NCI-H526 (cell line): ENCODE measurements around the gene LDLRAD3.
A peak's percentile ranks its signal among the peaks of the same experiment; 100 is the strongest.

Experiments used
- DNase-seq, 2 experiments: peaks; one replicate each; lab custom pipeline; 2025; lab: John Stamatoyannopoulos, UW

Gene LDLRAD3

DNA sequence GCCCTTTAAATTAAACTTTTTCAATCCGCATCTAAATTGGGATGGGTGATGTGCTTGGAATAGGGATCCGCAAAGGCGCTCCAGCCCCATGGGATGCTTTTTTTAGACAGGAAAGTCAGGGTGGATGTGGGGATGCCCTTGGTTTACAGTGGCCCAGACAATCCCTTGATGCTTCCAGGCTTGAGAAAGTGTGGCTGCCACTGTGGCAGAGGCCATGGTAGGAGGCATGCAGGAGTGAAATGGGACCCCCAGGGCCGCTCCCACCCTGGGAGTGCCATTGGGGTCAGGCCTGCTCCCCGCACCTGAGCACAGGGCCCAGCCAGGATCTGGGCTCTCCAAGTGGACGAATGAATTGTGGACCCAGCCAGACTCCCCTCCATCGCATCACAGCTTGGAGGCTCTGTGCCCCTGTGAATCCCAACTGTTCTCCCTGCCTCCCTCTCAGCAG is 269.6 kb downstream of the LDLRAD3 start:
- DNase-seq = no peak

DNA sequence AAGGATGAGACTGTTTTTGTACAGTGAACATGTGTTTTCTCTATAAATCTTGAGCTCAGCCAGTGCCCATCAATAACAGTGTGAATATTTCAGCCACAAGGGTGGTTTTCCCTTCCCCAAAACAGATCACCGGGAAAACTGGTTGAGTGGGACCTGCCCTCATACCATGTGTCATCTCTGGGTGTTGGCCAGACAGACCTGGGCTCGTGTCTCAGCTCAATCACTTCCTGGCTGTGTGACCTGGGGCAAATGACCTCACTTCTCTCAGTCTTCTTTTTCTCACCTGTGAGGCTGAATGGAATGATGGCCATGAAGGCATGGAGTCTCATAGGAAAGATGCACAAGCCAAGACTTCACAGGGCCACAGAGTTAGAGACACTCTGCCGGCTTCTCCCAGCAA is 270.6 kb downstream of the LDLRAD3 start:
- no peak for DNase-seq

DNA sequence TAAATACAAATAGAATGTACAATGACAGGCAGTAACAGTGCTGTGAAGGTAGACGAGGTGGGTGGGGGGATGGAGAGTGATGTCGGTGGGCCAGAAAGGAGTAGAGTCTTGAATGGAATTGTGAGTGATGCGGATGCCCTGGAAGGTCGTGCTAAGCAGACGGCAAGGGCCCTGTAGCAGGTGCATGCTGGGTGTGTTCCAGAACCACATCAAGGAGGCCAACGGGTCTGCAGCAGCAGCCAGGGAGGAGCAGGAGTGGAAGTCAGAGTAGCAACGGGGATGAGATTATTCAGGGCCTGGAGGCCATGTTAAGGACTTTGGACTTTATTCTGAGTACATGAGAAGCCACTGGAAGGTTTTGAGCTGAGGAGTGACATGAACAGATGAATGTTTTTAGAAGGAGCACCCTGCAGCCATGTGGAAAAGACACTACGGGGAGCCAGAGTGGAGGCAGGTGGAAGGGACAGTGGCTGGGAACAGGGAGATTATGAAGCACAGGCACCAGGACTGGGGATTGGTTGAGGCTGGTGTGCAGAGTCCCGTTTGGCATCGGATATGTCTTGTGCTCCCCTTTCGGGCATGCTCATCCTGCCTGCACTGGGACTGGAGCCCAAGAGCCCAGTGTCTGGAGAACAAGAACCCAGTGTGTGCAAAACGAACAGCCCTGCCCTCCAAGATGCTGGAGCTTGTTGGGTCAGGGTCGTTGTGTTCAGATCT is 271.3 kb downstream of the LDLRAD3 start:
- no peak for DNase-seq

DNA sequence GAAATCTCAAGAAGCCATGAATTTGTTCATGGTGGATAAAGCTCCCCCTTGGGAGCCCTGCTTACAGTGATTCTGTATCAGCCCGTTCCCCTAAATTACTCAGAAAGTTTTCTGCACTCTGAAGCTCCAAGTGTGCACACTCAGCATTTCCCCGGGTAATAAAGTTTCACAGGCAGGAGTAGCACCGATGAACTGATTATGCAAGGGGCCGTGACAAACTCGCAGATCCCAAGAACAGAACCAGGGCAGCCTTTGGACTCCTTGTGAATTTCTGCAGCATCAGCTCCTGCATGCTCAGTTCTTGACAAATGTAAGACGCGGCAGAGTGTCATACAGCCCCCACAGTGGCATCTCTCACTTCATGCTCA is 271.8 kb downstream of the LDLRAD3 start:
- DNase-seq = no peak

DNA sequence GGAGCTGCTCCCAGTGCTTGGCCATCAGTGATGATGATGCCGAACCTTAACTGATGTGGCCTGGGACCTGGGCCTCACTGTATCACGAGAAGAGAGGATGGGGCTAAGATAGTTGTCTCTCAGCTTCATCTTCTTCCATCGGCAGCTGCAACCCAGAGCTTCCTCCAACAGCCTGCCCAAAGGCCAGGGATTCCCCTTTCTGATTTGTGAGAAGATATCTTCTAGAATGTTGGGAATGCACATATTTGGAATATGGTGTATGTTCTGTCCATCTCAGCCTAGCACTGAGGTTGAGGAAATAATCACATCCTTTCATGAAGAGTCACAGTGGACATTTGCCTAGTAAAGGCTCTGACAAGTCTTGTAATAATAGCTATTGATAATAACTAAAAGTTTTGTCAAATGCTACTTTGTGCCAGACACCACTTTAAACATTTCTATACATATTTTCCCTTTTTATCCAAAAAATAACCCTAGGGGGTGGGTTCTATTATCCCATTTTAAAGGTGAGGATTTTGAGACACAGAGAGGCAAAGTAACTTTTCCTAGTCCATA is 272.3 kb downstream of the LDLRAD3 start:
- DNase-seq = no peak

DNA sequence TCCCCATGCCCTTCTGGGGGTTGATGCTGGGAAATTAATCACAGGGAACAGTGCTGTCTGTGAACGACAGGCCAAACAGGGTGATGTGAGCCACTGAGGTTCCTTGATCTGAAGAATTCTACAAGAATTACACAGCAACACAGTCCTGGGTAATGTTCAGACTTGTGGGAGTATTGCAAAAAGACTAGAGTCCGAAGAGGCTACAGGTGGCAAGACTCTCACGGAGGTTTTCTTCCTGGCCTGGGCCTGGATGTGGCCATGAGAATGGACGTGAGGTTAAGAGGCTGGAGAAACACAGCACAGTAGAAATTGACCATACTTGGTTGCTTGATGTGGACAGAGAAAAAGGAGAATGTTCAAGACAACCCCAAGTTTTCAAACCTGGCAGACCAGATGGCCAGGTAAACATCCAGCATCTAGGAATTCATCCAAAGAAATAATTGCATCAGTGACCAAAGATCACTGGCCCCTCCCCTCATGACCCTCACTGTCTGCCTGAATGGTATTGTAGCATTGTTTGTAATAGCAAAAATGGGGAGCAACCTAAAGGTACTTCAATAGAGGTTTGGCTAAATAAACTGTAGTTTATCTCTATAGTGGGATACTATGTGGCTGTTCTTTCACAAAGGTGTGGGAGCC is 274.5 kb downstream of the LDLRAD3 start:
- no peak for DNase-seq

DNA sequence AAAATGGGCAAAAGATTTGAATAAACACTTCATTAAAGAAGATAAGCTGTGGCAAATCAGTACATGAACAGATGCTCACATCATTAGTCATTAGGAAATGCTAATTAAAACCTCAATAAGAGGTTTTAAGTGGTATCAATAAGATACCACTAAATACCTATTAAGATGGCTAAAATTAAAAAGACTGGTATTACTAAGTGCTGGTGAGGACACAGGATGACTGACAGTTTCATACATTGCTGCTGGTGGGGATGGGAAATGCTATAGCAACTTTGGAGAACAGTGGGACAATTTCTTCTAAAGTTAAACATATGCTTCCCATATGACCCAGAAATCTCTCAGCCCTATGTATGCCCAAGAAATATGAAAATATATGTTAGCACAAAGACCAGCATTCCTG is 276.1 kb downstream of the LDLRAD3 start:
- DNase-seq = no peak

DNA sequence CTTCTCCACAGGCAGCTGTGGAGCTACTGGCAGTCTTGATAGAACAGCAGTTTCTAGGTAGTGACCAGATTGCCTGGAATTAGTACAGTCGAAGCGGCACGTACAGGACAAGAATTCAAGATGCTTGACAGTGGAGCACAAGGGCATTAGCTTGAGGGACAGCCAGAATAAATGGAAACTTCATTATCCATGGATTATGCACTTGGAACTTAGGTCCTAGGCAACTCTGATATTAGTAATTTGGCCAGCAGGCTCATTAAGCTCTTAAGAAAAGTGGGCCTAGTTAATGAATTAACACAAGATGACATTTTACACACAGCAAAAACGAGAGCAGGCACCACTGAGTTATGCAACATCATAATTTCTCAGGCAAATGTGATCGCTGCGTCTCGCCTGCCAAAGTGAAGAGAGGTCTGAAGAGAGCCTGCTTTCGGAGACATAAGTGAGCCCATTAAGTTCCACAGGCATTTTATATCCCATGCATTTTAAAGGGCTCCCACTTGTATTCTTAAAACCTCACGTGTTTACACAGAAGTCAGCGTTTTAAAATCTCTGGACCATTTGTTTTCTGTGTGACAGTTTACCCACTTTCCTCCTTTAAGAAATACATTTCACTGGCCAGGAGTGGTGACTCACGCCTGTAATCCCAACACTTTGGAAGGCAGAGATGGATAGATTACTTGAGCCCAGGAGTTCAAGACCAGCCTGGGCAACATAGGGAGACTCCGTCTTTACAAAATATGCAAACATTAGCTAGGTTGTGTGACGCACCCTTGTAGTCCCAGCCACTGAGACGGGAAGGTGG is 279.2 kb downstream of the LDLRAD3 start:
- no peak for DNase-seq

DNA sequence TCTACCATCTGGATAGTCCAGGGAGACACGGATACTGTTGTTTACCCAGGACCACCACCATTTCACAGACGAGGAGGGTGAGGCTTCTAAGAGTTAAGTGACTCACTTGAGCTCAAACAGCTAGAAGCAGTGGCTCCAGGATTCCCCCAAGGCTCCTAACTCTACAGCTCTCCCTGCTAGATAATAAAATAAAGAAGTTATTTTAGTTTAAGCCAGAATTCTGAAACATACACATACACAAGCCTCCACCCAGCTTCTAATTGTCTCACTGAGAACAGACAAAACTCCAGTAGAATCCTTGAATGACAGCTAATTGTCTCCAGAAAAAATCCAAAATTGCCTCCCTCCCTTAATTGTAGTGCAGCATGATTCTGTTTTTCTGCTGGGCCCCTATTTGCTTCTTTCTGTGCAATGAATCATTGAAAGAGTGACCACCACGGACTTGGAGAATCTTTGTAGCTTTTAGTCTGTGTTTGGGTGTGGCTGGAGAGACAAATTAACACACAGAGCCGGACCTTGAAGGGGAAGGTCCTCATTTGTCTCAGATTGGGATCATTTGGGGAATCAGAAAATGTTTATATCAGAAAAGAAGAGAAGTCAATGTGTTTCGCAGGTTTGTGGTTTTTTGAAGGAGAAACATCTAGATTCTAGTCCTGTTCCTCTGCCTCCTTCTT is 280.5 kb downstream of the LDLRAD3 start:
- DNase-seq = no peak

DNA sequence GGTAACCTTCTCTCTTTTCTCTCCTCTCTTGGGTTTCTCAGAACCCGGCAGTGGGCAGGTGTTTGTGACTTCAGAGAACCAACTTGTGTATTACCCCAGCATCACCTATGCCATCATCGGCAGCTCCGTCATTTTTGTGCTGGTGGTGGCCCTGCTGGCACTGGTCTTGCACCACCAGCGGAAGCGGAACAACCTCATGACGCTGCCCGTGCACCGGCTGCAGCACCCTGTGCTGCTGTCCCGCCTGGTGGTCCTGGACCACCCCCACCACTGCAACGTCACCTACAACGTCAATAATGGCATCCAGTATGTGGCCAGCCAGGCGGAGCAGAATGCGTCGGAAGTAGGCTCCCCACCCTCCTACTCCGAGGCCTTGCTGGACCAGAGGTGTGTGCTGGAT is 283.2 kb downstream of the LDLRAD3 start:
- DNase-seq = no peak

DNA sequence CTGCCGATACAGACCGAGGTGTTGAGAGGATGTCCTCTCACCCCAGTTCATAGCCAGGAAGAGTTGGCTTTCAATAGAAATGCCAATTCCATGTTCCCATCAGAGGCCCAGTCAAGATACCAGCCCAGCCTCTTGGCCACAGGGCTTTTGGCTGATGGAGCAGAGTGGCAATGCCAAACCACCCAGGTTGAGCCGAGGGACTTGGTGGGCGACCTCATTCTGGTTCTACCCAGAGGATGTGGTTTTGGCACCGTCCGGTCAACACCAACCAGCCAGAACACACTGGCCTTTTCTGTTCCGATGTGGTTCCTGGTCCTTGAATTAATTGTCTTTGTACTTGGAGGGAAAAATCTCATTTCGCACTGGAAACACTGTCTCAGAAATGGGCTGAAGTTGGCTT is 284.8 kb downstream of the LDLRAD3 start:
- no peak for DNase-seq

DNA sequence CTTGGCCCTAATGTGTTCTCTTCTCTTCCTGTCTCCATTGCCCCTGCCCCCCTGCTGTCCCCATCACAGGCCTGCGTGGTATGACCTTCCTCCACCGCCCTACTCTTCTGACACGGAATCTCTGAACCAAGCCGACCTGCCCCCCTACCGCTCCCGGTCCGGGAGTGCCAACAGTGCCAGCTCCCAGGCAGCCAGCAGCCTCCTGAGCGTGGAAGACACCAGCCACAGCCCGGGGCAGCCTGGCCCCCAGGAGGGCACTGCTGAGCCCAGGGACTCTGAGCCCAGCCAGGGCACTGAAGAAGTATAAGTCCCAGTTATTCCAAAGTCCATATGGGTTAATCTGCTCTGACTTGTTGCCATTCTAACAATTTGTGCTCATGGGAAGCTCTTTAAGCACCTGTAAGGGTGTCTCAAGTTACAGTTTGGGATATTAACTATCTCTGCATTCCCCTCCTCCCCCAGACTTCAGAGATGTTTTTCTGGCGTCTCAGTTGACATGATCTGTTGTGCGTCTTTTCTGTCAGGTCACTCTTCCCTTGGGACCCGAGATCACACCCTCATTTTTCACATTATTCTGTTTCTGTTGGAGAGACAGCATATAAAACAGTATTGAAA is 285.3 kb downstream of the LDLRAD3 start:
- no peak for DNase-seq

DNA sequence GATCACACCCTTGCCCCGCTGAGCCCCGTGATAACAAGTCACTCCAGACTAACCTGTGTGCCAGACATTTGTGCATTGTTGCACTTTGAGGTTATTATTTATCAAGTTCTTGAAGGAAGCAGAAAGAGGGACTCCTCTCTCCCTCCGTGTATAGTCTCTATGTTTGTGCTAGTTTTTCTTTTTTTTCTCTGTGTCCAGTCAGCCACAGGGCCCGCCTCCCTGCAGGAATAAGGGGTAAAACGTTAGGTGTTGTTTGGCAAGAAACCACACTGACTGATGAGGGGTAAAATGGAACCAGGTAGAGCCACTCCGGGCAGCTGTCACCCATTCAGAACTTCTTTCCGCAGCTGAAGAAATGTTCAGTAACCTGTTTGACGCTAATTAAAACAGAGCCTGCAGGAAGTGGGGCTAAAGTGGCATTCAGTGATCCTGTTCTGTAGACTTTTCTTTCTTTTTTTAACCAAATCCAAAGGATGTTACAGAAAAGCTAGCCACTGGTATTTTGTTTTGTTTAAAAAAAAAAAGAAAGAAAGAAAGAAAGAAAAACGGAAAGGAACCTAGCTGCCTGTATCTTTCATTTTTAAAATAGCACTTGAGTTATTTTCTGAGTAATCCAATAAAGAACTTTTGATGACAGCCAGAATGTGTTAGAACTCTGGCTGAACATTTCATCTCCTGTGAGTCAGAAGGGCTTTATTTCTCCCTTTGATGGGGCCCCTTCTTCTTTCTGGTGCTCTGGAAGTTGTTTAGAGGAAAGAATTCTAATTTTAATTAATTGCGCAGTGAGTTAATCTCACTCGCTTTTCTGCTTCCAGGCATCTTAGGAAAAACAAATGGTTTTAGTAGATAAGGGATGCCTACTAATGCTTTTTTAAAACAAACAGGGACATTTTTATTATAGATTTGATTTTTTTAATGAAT is 287.2 kb downstream of the LDLRAD3 start:
- no peak for DNase-seq

DNA sequence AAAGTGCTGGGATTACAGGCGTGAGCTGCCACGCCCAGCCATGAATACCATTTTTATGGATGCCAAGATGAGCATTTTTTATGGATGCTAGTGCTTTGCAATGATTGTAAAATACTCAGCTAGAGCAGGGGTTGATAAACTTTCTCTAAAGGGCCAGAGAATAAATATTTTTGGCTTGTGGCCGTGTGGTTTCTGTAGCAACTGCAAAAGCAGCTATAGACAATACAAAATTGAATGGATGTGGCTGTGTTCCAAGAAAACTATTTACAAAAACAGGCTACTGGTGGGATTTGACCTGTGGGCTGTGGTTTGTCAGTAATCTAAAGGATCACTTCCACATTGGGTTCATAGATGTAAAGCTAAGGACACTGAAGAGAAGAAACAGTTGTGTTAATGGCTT is 289.3 kb downstream of the LDLRAD3 start:
- DNase-seq = no peak

DNA sequence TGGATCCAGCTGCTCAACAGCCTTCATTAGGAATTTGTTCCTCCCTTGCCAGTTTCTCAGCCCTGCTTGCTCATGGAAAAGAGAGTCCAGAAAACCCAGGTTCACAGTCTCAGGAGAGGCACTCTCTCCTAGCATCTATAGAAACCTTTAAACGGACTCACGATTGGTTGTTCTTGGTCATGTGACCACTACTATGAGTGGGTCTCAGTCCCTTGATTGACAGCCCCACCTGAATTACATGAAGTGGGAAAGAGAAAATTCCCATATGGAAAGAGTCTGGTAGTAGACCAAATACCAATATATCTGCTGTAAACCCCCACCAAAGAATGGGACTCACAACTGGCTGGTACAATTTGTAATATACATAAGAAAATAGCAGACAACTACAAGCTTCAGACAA is 291.0 kb downstream of the LDLRAD3 start:
- DNase-seq = no peak

DNA sequence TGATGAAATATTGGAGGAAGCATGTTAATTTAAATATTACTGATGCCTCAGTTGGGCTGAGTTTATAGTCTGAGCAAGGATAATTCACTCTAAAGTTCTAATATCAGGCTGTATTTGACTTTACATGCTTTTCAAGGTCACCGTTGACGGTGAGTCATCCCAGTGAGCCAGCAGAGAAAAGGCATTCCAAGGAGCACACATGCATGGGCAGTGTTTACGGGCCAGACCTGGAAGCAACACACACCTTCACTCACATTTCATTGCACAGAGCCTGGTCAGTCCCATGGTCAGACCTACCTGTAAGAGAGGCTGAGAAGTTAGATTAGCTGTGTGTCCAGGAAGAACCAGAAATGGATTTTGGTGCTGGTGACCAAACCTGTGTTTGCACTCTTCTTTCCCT is 291.9 kb downstream of the LDLRAD3 start:
- no peak for DNase-seq

DNA sequence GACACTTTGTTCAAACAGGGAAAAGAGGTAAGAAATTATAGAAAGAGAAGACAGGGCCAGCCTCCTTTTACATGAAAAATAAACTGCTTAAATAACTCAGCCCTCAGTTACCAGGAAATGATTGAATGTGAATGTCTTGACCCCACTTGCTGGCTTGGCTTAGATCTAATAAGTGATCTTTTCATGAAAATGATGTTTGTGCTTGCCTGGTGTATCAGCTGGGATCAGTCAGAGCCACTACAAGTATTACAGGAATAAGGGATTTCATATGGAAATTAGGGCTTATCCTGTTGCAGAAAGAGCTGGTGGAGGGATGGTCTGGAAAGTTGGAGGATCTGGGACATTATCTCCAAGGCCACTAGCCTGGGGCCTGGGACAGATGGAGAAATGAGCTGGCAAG is 293.5 kb downstream of the LDLRAD3 start:
- no peak for DNase-seq

DNA sequence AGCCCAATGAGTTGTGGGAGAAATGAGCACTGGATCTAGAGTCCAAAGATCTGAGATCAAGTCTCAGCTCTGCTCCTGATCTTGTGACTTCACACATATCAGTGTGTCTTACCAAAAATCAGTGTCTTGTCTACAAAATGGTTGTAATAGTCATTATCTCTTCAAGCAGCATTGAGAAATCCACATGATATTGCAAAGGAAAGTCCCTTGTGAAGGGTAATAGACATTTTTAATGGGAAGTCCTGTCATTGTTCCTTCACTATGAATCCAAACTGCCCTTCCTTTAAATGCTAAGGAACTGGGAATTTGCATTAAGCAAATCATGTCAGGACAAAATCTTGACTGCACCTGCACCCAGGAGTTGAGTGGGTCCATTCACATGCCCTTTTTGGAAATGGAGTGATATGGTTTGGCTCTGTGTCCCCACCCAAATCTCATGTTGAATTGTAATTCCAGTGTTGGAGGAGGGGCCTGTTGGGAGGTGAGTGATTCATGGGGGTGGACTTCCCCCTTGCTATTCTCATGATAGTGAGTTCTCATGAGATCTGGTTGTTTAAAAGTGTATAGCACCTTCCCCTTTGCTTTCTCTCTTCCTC is 294.3 kb downstream of the LDLRAD3 start:
- peak; percentile 7 to 21 for DNase-seq

DNA sequence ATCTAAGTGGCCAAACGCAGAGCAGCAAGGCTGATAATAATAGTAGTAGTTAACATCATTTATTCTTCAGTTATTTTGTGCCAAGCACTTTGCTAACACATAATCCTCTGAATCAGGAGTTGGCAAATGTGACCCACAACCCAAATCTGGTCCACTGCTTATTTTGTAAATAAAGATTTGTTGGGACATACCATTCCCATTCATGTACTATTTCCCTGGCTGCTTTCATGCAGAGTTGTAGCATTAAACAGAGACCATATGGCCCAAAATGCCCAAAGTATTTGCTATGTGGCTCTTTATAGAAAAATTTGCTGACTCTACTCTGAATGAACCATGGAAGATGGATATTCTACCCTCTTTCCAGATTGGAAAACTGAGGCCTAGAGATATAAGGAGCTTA is 295.0 kb downstream of the LDLRAD3 start:
- no peak for DNase-seq

DNA sequence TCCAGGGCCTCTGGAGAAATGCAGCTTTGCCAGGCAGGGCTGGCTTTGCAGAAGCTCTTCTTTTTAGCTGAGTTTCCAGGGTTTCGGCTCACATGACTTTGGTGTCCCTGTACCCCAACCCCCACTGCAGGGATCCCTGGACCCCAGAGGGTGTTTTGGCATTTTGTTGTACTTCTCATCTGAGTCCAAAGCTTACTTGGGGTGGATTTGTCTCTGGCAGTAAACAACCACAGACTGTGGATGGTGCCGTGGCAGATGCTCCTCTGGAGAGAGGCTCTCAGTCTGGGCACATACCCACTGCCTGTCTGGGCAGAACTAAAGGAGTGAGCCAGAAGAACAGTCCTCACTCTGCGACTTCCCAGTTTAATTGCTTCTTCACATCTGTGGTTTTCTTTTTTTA is 295.8 kb downstream of the LDLRAD3 start:
- DNase-seq = no peak
